KBM-7 (cell line): ENCODE data around the gene PRAF2.

ENCODE experiments used
- DNase-seq: peaks from one replicate; pipeline ENCODE4 v3.0.0-alpha.2; 2015
- in situ Hi-C: fragments of 300-500 bp; cut with MboI; formaldehyde crosslinking; loops from 2 replicates; pipeline ENCODE4 v1.14.3; 2020; ENCODE audit warnings: low sequenced_read_pairs, low pct_unique_long_range_greater_than_20kb, mixed read lengths

Gene PRAF2

GRCh38 chrX:49077941-49078340 lies 4.1 kb upstream of the PRAF2 start:
- in situ Hi-C loops: no loop called here
- no peak for DNase-seq

- DNase-seq: no peak
- in situ Hi-C loops: no loop called here
Observed at GRCh38 chrX:49075347-49075746, 1.5 kb upstream of the PRAF2 start.

- in situ Hi-C loops: no loop called here
- no peak for DNase-seq
Observed at GRCh38 chrX:49072712-49073095, 1.1 kb downstream of the PRAF2 start.

GRCh38 chrX:49071877-49072711 lies 1.7 kb downstream of the PRAF2 start:
- in situ Hi-C loops: no loop called here
- no peak for DNase-seq

- in situ Hi-C loops: no loop called here
- DNase-seq: no peak
Observed at GRCh38 chrX:49070988-49071387, 2.8 kb downstream of the PRAF2 start.

GRCh38 chrX:49069038-49069437 lies 4.8 kb downstream of the PRAF2 start:
- in situ Hi-C loops: no loop called here
- DNase-seq: no peak

GRCh38 chrX:49067285-49068120 lies 6.3 kb downstream of the PRAF2 start:
- in situ Hi-C loops: no loop called here
- no peak for DNase-seq

- no peak for DNase-seq
- in situ Hi-C loops: no loop called here
Observed at GRCh38 chrX:49066690-49067089, 7.1 kb downstream of the PRAF2 start.

- in situ Hi-C loops: no loop called here
- no peak for DNase-seq
Observed at GRCh38 chrX:49066278-49066677, 7.5 kb downstream of the PRAF2 start.

GRCh38 chrX:49064735-49065134 lies 9.1 kb downstream of the PRAF2 start:
- no peak for DNase-seq
- in situ Hi-C loops: no loop called here

- DNase-seq: no peak
- in situ Hi-C loops: no loop called here
Observed at GRCh38 chrX:49064303-49064702, 9.5 kb downstream of the PRAF2 start.

- DNase-seq: no peak
- in situ Hi-C loops: no loop called here
Observed at GRCh38 chrX:49063715-49064114, 10.1 kb downstream of the PRAF2 start.

GRCh38 chrX:49061916-49062315 lies 11.9 kb downstream of the PRAF2 start:
- no peak for DNase-seq
- in situ Hi-C loops: no loop called here

- in situ Hi-C loops: no loop called here
- DNase-seq: no peak
Observed at GRCh38 chrX:49061490-49061889, 12.3 kb downstream of the PRAF2 start.

GRCh38 chrX:49060914-49061313 lies 12.9 kb downstream of the PRAF2 start:
- DNase-seq: no peak
- in situ Hi-C loops: no loop called here

- no peak for DNase-seq
- in situ Hi-C loops: no loop called here
Observed at GRCh38 chrX:49059681-49060085, 14.1 kb downstream of the PRAF2 start.

GRCh38 chrX:49059201-49059600 lies 14.6 kb downstream of the PRAF2 start:
- in situ Hi-C loops: no loop called here
- no peak for DNase-seq

- no peak for DNase-seq
Observed at GRCh38 chrX:49058794-49059193, 15.0 kb downstream of the PRAF2 start, which contains the start of gene CCDC120. Gene CCDC120, plus strand, starts transcription at chrX:49058999. Its CDS starts 3,043 bp downstream, at chrX:49062042.

GRCh38 chrX:49054073-49054762 lies 19.6 kb downstream of the PRAF2 start:
- in situ Hi-C loops: no loop called here
- no peak for DNase-seq

More at GRCh38 chrX:49058794-49059193, 15.0 kb downstream of the PRAF2 start, which contains the start of gene CCDC120:
- in situ Hi-C loops: no loop called here
